HG03558 (cell line): Measurements from ENCODE around the gene ABHD14A.
"Not testable (repeated sequence)": the region's sequence is repeated elsewhere in the genome, so short reads cannot be mapped to it uniquely, and the experiment has no call there.

Source experiments
- ATAC-seq: cut with Tn5 transposase; IDR thresholded peaks from one replicate; pipeline ENCODE4 v1.9.1; 2021; ENCODE audit warnings: moderate number of reproducible peaks; ENCODE audit not compliant: unreplicated experiment; ENCODE audit errors: extremely low read depth

The ABHD14A gene

GRCh38 chr3:51990501-51990971 is 15.7 kb downstream of the ABHD14A start:
- not testable (repeated sequence) for ATAC-seq

- no peak for ATAC-seq
Observed at GRCh38 chr3:51992017-51992682, 17.3 kb downstream of the ABHD14A start.

- not testable (repeated sequence) for ATAC-seq
Observed at GRCh38 chr3:51993657-51994056, 18.8 kb downstream of the ABHD14A start.

GRCh38 chr3:51994530-51994929 is 19.7 kb downstream of the ABHD14A start:
- no peak for ATAC-seq

- peak; percentile 65 for ATAC-seq
Observed at GRCh38 chr3:51995346-51996163, 20.7 kb downstream of the ABHD14A start, which contains the start of gene RPL29. RPL29 (minus strand) TSS chr3:51995895; CDS start chr3:51995461, 434 bp downstream.

- ATAC-seq: no peak
Observed at GRCh38 chr3:51997172-51997571, 22.3 kb downstream of the ABHD14A start.

GRCh38 chr3:51997935-51998596 is 23.2 kb downstream of the ABHD14A start:
- no peak for ATAC-seq

GRCh38 chr3:51998774-51999173 is 23.9 kb downstream of the ABHD14A start:
- ATAC-seq: no peak

GRCh38 chr3:51999846-52000245 is 25.0 kb downstream of the ABHD14A start:
- no peak for ATAC-seq

GRCh38 chr3:52001443-52001974 is 26.6 kb downstream of the ABHD14A start:
- no peak for ATAC-seq

GRCh38 chr3:52002748-52003147 is 27.9 kb downstream of the ABHD14A start:
- ATAC-seq: no peak

GRCh38 chr3:52004163-52004787 is 29.4 kb downstream of the ABHD14A start:
- ATAC-seq: no peak

- ATAC-seq: no peak
Observed at GRCh38 chr3:52004906-52005395, 30.1 kb downstream of the ABHD14A start.

- ATAC-seq: no peak
Observed at GRCh38 chr3:52005571-52005986, 30.7 kb downstream of the ABHD14A start.

- no peak for ATAC-seq
Observed at GRCh38 chr3:52006017-52006819, 31.4 kb downstream of the ABHD14A start.

GRCh38 chr3:52006820-52007133 is 31.9 kb downstream of the ABHD14A start:
- ATAC-seq: no peak

- no peak for ATAC-seq
Observed at GRCh38 chr3:52007291-52007690, 32.4 kb downstream of the ABHD14A start.

- ATAC-seq: no peak
Observed at GRCh38 chr3:52010431-52010830, 35.6 kb downstream of the ABHD14A start.

- ATAC-seq: no peak
Observed at GRCh38 chr3:52012699-52013098, 37.8 kb downstream of the ABHD14A start.
